MM.1S (cell line): ENCODE measurements around the gene HNRNPD.

Source experiments
- DNase-seq: peaks from one replicate; pipeline ENCODE4 v3.0.0-alpha.2; 2015
- H2AFZ ChIP-seq: fragments of 300-600 bp; sonication (generic); 2 replicates; pipeline ENCODE4 v1.6.0; 2016; ENCODE audit warnings: antibody characterized with exemption, low read length
- H3F3A ChIP-seq: fragments of 300-600 bp; sonication (generic); 2 replicates; pipeline ENCODE4 v1.6.1; 2016; ENCODE audit warnings: mild to moderate bottlenecking, antibody characterized with exemption, low read length, moderate library complexity, mixed read lengths; ENCODE audit not compliant: insufficient read depth
- H3K27ac ChIP-seq: fragments of 300-600 bp; sonication (generic); 2 replicates; pipeline ENCODE4 v1.5.1; 2016; ENCODE audit warnings: mild to moderate bottlenecking, low read length
- H3K27me3 ChIP-seq: fragments of 300-600 bp; sonication (generic); replicated peaks from 2 replicates; pipeline ENCODE4 v1.6.0; 2016; ENCODE audit warnings: low read length; ENCODE audit not compliant: insufficient read depth
- H3K36me3 ChIP-seq: fragments of 300-600 bp; sonication (generic); replicated peaks from 2 replicates; pipeline ENCODE4 v1.6.1; 2016; ENCODE audit warnings: mild to moderate bottlenecking, low read length, mixed read lengths; ENCODE audit not compliant: insufficient read depth
- H3K4me1 ChIP-seq: fragments of 300-600 bp; sonication (generic); 2 replicates; pipeline ENCODE4 v1.6.1; 2016; ENCODE audit warnings: low read length, mixed read lengths
- H3K4me2 ChIP-seq: fragments of 300-600 bp; sonication (generic); 2 replicates; pipeline ENCODE4 v1.6.0; 2016; ENCODE audit warnings: low read depth, low read length
- H3K4me3 ChIP-seq: fragments of 300-600 bp; sonication (generic); 2 replicates; pipeline ENCODE4 v1.5.1; 2016; ENCODE audit warnings: low read length, mixed read lengths
- H3K79me2 ChIP-seq: fragments of 300-600 bp; sonication (generic); 2 replicates; pipeline ENCODE4 v1.6.1; 2016; ENCODE audit warnings: mixed run types, low read length, mixed read lengths
- H3K9ac ChIP-seq: fragments of 300-600 bp; sonication (generic); 2 replicates; pipeline ENCODE4 v1.6.1; 2016; ENCODE audit warnings: low read length, mixed read lengths
- H3K9me2 ChIP-seq: fragments of 300-600 bp; sonication (generic); replicated peaks from 2 replicates; pipeline ENCODE4 v1.6.1; 2016; ENCODE audit warnings: mild to moderate bottlenecking, low read length, mixed read lengths; ENCODE audit not compliant: insufficient read depth
- H3K9me3 ChIP-seq: fragments of 300-600 bp; sonication (generic); replicated peaks from 2 replicates; pipeline ENCODE4 v1.6.1; 2016; ENCODE audit warnings: mild to moderate bottlenecking, low read length, mixed read lengths; ENCODE audit not compliant: insufficient read depth
- H4K20me1 ChIP-seq: fragments of 300-600 bp; sonication (generic); 2 replicates; pipeline ENCODE4 v1.6.1; 2016; ENCODE audit warnings: mild to moderate bottlenecking, low read length, moderate library complexity, mixed read lengths; ENCODE audit not compliant: insufficient read depth
- EZH2 ChIP-seq: fragments of 300-600 bp; sonication (generic); optimal IDR thresholded peaks from 2 replicates; pipeline ENCODE3; 2017; ENCODE audit warnings: low read depth, mild to moderate bottlenecking, antibody characterized with exemption, low read length, mixed read lengths
- EZH2phosphoT487 ChIP-seq: fragments of 300-600 bp; sonication (generic); IDR thresholded peaks from 2 replicates; pipeline ENCODE4 v1.6.1; 2018; ENCODE audit warnings: antibody characterized with exemption, low read length
- TF ChIP-seq, protein P1 (sequence below): fragments of 300-600 bp; sonication (generic); IDR thresholded peaks from 2 replicates; pipeline ENCODE4 v1.5.1; 2016; ENCODE audit warnings: antibody characterized with exemption, low read length, mixed read lengths

HNRNPD gene

DNA sequence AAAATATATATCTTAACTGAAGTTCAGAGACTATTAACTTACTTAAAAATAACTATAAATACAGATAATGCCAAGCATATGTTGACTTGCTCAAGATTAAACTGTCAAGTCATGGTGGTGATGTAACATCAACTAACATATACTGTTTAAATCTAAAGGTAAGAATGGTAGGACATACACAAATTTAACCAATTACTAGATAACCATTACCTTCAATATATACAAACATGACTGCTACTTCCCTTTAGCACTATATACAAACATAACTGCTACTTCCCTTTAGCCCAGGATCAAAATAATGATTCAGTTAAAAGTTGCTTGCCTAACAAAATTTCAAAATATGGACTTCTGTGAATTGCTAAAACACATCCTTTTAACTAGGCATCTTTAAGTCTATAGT lies 14.9 kb downstream of the HNRNPD start:
- Histone ChIP-seq H3K4me3 (no peak overlapping the region), H3K9ac (no peak overlapping the region), H3K9me2 (no peaks in the 10 kb centered on the region), H3F3A (peaks cover 38% of the 10 kb centered on the region), H3K27me3 (no peaks in the 10 kb centered on the region), H3K9me3 (no peaks in the 10 kb centered on the region), H3K27ac (no peak overlapping the region), H4K20me1 (peaks cover 93% of the 10 kb centered on the region), H2AFZ (no peak overlapping the region), H3K36me3 (peaks cover 39% of the 10 kb centered on the region; the same call in 1 of the 2 replicates), H3K4me2 (no peak overlapping the region), H3K4me1 (peaks cover 18% of the 10 kb centered on the region; the same call in 1 of the 2 replicates), H3K79me2 (peaks cover 100% of the 10 kb centered on the region)
- DNase-seq: no peak
- TF ChIP-seq, protein P1, sequence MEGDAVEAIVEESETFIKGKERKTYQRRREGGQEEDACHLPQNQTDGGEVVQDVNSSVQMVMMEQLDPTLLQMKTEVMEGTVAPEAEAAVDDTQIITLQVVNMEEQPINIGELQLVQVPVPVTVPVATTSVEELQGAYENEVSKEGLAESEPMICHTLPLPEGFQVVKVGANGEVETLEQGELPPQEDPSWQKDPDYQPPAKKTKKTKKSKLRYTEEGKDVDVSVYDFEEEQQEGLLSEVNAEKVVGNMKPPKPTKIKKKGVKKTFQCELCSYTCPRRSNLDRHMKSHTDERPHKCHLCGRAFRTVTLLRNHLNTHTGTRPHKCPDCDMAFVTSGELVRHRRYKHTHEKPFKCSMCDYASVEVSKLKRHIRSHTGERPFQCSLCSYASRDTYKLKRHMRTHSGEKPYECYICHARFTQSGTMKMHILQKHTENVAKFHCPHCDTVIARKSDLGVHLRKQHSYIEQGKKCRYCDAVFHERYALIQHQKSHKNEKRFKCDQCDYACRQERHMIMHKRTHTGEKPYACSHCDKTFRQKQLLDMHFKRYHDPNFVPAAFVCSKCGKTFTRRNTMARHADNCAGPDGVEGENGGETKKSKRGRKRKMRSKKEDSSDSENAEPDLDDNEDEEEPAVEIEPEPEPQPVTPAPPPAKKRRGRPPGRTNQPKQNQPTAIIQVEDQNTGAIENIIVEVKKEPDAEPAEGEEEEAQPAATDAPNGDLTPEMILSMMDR: no peak
- no peak for TF ChIP-seq EZH2phosphoT487
- TF ChIP-seq EZH2: no peak

DNA sequence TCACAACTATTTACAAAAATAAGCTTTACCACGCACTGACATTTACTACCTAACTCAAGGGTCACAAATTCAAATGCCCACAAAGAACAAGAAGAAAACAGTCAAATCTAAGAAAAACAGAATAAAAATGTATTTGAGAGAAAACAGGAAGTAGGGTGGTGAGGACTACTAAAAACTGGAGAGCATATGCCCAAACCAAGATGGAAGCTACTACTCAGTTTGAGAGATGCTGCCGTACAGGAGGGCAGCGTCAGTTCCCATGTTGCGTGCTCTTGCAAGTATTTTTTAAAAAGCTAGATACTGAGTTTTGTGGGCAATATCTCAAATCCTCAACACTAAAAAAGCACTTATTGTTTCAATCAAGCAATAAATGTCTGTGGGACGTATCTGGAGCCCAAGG lies 16.2 kb downstream of the HNRNPD start:
- no peak for DNase-seq
- Histone ChIP-seq H3K27ac (no peak overlapping the region), H3K9me3 (no peaks in the 10 kb centered on the region), H3K9ac (no peak overlapping the region), H4K20me1 (peaks cover 89% of the 10 kb centered on the region), H3K4me2 (no peak overlapping the region), H3K4me3 (no peak overlapping the region), H3K27me3 (no peaks in the 10 kb centered on the region), H3K4me1 (peaks cover 10% of the 10 kb centered on the region; the same call in 1 of the 2 replicates), H3K9me2 (no peaks in the 10 kb centered on the region), H3K79me2 (peaks cover 100% of the 10 kb centered on the region), H2AFZ (no peak overlapping the region), H3K36me3 (peaks cover 41% of the 10 kb centered on the region; the same call in 1 of the 2 replicates), H3F3A (peaks cover 27% of the 10 kb centered on the region)
- TF ChIP-seq EZH2phosphoT487 (no peak), EZH2 (no peak)

DNA sequence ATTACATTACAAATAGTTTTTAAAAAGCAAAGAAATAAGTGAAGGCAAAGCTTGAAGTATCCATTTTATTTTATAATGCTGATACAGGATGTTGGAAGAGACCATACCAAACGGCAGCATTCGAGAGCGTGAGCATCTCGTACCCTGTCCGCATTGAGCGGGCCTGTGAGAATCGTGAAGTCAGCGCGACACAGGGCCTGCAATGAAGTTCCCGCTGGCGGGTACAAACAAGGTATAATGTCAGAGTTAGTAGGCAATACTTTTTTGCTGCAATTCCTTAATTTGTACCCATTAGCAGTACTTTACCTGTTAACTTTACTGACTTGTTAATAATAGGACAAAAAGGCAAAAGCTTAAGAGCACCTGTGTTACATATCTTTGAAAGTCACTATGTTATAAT lies 19.0 kb downstream of the HNRNPD start:
- Histone ChIP-seq H3K4me2 (no peak overlapping the region), H3K9me3 (no peaks in the 10 kb centered on the region), H3F3A (peaks cover 17% of the 10 kb centered on the region), H3K27me3 (no peaks in the 10 kb centered on the region), H3K9ac (no peak overlapping the region), H3K4me1 (no peaks in the 10 kb centered on the region), H2AFZ (no peak overlapping the region), H3K36me3 (peaks cover 41% of the 10 kb centered on the region; the same call in 1 of the 2 replicates), H3K4me3 (no peak overlapping the region), H3K79me2 (peaks cover 84% of the 10 kb centered on the region), H3K9me2 (no peaks in the 10 kb centered on the region), H4K20me1 (peaks cover 61% of the 10 kb centered on the region), H3K27ac (no peak overlapping the region)
- no peak for DNase-seq
- TF ChIP-seq EZH2 (no peak), EZH2phosphoT487 (no peak)
- TF ChIP-seq, protein P1: no peak

DNA sequence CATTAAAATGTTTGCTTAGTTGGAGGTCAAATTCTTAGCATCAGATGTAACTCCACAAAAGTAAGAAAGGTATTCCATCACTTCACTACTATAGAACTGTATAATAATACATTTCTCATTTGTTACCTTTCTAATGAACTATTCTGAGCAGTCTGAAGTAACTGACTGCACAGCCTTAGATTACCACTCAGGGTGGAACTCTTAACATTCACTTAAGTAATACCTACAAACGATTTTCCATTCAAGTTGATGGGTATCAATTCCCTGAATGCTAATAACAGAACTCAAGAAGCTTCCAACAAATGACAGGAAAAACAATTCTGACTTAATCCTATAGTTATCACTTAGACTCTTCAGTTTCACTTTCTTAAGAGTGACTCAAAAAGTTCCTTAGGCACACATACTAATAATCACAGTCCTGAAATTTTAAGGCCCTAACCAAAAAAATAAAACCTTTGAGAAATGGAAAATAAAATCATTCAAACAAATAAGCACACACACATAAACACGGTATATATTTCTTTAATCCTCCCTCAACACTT lies 20.9 kb downstream of the HNRNPD start:
- no peak overlapping the region for H3K9ac ChIP-seq
- H3K4me2 ChIP-seq: no peak overlapping the region
- peaks cover 42% of the 10 kb centered on the region for H4K20me1 ChIP-seq
- H3K27me3 ChIP-seq: no peaks in the 10 kb centered on the region
- no peaks in the 10 kb centered on the region for H3K4me1 ChIP-seq
- H2AFZ ChIP-seq: no peak overlapping the region
- H3F3A ChIP-seq: peaks cover 24% of the 10 kb centered on the region
- peaks cover 35% of the 10 kb centered on the region; the same call in 1 of the 2 replicates for H3K36me3 ChIP-seq
- H3K79me2 ChIP-seq: peaks cover 65% of the 10 kb centered on the region
- H3K9me2 ChIP-seq: no peaks in the 10 kb centered on the region
- H3K4me3 ChIP-seq: no peak overlapping the region
- TF ChIP-seq, protein P1: no peak
- TF ChIP-seq EZH2phosphoT487 (no peak), EZH2 (no peak)
- DNase-seq: no peak
- H3K9me3 ChIP-seq: no peaks in the 10 kb centered on the region
- no peak overlapping the region for H3K27ac ChIP-seq
